HG02943 (cell line): ENCODE measurements around the gene VKORC1L1.
"Not testable (repeated sequence)": the region's sequence is repeated elsewhere in the genome, so short reads cannot be mapped to it uniquely, and the experiment has no call there.

Experiments used
- ATAC-seq: cut with Tn5 transposase; IDR thresholded peaks from one replicate; pipeline ENCODE4 v1.9.1; 2021; ENCODE audit warnings: mild to moderate bottlenecking, low read depth, moderate library complexity; ENCODE audit not compliant: unreplicated experiment

The VKORC1L1 gene

DNA sequence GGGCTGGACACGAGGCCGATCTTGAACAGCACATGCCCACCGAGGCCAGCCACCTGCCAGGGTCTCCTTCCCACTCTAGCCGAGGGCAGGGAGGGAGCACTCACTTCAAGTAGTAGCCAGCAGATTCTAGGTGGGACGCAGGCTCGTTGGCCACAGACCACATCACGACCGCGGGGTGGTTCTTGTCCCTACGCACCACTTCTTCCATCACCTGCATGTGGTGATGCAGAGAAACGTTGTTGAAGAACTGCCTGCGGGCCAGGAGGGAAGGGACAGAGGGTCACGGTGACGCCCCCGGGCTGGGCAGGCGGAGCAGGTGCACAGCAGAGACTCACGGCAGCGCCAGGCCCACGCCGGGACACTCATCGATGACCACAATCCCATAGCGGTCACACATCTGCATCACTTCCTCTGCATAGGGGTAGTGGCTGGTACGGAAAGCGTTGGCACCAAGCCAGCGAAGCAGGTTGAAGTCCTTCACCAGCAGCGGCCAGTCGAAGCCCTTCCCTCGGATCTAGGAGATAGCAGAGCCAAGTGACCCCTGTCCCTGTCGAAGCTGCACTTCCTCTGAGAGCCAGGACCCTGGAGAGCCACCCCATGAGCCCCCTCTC is 101.4 kb downstream of the VKORC1L1 start:
- no peak for ATAC-seq

DNA sequence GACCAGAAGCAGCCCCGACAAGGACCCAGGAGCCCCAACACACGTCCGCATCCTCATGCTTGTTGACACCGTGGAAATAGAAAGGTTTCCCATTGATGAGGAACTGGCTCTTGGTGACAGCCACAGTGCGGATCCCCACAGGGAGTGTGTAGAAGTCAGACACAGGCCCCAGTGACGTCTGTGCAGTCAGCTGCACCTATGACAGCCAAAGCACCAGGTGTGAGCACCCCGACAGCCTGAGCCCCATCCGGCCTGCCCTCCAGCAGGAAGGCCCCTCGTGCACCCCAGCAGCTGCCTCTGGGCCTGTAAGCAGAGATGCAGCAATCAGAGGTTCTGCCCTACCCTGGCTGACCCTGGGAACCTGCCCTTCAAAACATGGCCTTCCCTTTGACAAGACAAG is 102.0 kb downstream of the VKORC1L1 start:
- no peak for ATAC-seq

DNA sequence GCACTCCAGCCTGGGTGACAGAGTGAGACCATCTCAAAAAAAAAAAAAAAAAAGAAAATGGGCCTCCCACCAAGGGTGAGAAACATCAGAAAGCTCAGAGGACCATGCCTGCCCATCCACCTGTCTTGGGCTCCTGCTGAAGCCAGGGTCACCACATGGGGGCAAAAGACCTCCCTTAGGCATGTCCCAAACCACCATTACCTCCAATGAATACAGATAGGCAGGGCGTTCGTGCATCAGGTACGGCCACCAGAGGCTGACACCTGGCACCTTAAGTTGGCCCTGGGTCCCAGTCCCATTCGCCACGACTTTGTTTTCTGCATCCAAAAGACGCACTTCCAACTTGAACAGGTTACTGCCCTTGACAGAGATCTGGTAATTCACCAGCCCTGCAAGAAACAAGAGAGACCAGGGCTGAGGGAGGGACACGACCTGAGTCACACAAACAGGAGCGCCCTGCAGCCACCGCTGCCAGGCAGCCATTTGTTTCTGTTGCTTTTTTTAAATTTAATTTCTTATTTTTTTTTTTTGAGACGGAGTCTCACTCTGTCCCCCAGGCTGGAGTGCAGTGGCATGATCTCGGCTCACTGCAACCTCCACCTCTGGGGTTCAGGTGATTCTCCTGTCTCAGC is 103.1 kb downstream of the VKORC1L1 start:
- ATAC-seq, result no peak

DNA sequence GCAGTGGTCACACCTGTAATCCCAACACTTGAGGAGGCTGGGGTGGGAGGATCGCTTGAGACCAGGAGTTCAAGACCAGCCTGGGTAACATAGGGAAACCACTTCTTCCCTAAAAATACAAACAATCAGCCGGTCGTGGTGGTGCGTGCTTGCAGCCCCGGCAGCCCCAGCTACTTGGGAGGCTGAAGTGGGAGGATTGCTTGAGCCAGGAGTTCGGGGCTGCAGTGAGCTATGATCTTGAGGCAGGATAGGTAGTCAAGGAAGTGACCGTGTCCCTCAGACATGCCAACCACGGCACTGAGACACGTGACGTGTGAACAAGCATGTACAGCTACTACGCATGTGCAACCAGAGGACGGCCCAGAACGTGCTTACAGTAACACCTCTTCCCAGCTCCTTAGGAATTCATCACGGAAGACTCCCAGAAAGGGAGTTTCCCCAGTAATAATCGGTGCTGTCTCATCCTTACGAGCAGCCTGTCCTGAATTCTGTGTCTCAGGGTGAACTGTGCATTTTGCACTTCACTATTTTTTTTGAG is 103.9 kb downstream of the VKORC1L1 start:
- ATAC-seq, result no peak

DNA sequence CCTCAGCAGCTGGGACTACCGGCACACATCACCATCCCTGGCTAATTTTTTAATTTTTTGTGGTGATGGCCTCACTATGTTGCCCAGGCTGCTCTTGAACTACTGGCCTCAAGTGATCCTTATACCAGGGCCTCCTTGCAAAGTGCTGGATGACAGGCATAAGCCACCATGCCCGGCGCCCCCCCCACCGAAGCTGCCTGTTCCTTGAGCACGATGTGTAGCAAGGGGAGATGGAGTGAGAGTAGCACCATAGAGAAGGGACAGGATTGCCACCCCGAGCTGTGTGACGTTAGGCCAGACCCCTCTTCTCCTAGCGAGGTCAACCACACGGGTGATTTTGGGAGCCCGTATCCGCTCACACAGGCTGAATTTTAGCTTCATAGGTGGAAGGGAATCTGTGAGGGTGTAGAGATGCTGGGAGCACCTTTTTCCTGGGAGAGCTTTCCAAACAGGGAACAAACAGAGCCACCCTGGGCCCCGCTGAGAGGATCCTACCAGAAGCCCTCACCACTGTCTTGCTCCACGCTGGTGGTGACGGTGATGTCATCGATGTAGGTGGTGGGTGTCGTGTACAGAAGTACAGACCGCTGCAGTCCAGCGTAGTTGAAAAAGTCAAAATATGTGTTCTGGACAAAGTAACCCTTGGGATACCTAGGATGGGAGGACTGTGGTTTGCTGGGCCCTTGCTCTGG is 106.2 kb downstream of the VKORC1L1 start:
- no peak for ATAC-seq

DNA sequence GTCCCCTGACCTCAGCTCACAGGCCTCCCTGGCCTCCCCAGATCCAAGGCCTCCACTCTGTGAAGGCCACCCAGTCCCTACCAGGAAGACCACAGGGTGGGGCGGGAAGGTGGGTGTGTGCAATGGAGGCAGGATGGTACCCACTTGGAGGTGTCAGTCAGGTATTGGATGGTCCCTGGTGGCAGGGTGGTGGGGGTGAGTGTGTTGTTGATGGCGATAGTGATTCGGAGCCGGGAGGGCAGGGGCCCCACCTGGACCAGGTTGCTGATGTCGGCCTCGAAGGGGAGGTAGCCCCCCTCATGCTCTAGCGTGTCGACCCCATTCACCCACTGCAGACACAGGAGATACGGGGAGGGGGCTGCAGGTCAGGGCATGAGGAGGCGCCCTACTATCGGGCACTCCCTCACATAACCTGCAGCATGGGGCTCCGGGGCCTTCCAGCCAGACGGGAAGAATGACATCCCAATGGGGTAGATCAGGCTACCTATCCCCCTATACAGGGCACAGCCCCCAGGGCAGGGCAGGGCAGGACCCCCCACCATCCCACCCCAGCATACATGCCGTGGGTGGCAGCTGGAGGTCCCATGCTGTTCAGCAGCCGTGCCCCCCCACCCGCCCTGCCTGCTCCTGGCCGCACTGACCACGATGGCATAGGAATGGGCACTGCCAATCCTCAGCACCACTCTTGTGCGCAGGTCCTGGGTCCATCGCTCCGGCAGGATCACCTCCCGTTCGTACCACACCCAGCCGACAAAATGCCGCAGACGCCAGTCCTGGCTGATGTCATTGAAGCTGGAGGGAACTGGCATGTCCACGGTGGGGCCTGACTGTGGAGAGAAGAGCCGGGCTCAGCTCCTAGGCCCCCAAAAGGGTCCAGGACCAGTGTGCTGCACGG is 107.0 kb downstream of the VKORC1L1 start:
- ATAC-seq, result no peak

DNA sequence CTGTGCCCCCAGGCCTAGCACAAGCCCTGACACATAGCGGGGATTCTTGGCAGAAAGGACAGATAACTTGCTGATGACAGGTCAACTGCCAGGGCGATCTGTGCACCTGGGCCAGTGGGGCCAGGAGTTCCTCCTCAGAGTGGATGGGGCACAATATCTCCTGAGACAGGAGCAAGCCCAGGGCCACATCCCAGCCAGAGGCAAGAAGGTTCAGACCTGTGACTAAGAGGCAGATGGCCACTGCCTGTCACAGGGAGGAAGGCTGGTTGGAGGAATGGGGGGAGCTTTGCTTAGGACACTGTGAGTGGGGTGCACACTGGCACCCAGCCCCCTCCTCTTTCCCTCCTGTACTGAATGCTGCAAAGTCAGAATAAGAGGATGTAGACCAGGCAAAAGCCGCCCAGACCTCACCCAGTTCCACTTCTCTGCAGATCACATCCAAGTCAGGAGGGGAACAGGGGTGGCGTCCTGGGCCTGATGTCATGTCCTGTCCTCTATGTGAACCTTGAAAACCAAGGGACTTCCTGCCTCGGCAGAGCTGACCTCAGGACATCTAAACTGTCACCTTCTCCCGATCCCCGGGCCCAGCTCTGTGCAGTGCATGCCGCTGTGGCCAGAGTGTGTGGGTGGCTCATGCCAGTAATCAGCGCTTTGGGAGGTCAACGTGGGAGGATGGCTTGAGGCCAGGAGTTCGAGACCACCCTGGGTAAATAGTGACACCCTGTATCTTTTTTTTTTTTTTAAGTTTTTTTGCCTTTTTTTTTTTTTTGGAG is 107.8 kb downstream of the VKORC1L1 start:
- ATAC-seq, result peak; percentile 62

DNA sequence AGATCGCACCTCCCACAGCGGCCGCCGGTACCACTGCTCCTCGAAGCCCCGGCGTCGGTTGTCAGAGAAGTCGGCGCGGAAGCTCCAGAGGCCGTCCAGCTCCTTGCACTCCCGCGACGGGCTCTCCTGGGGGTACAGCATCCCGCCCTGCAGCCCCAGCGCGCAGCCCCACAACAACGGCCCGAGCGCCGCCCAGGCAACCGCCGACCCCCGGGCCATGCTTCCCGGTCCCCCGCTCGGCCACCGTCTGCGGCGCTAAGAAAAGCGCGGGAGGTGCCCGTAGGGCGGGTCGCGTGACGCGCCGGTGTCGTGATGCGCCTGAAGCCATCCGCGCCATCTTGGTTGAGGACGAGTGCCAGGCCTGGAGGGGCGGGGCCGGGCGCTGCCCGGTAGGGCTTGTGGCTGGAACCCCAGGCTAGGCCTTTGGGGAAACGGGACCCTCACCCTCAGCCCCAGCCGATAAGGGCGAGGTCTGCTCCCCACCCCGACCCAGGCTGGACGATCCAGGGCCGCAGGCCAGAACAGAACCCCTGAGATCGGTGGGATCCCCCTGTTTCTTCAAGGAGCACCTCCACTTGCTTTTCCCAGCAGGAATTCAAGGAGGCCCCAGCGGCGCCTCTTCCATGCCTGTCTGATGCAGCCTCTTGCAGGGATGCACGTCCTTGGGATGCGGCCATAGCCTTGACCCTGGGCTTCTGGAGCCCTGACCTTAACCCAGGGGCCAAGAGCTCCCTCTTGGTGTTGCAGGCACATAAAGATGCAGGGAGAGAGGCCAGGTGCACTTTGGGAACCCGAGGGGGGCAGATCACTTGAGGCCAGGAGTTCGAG is 109.3 kb downstream of the VKORC1L1 start, which contains the start of gene GUSB:
Gene GUSB (minus strand): TSS at position 249 of the 828 bp plus-strand sequence. CDS start 30 bp downstream, at position 219.
- peak; percentile 74 for ATAC-seq

DNA sequence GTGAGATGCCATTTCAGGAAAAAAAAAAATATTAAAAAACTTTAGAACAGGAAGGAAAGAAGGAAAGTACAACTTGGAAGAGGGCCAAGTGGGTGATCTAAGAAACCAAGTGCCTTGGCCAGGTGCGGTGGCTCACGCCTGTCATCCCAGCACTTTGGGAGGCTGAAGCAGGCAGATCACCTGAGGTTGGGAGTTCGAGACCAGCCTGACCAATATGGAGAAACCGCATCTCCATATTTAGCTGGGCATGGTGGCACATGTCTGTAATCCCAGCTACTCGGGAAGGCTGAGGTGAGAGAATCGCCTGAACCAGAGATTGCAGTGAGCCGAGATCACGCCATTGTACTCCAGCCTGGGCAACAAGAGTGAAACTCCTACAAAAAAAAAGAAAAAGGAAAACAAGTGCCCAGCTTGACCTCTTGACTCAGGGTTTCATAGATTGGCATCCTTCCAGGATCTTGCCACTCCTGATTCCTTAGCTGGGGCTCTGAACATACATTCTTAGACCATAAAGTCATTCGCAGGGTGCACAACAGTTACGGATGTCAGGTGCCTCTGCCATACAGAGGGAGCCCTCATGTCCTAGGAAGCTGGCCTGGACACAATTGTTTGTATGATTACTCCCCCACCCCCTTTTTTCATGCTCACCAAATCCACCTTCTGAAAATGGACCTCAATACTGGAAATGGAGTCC is 111.2 kb downstream of the VKORC1L1 start:
- ATAC-seq, result no peak

DNA sequence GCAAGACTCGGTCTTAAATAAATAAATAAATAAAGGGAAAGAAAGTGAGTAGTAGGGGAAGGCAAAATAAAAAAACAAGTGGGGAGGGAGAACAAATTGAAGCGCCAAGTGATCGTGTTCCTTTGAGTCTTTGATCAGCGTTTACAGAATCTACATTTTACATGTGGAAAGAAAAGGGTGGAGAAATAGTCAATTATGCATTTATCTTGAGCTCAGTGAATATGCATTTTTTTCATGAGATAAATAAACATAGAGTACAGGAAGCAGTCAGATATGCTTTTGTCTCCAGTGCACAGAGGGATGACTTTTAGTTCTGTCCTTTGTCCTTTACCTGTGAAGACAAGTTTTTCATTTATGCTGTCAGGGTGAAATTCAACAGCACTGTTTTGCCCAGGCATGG is 115.2 kb downstream of the VKORC1L1 start:
- ATAC-seq, result no peak

DNA sequence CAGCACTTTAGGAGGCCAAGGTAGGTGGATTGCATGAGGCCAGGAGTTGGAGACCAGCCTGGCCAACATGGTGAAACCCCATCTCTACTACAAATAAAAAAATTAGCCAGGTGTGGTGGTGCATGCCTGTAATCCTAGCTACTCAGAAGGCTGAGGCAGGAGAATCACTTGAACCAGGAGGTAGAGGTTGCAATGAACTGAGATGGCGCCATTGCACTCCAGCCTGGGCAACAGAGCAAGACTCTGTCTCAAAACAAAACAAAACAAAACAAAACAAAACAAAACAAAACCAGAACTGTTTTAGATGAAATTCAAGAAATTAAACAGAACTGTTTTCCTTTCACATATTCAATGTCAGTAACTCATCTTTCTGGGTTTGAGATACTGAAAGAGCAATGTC is 115.6 kb downstream of the VKORC1L1 start:
- not testable (repeated sequence) for ATAC-seq

DNA sequence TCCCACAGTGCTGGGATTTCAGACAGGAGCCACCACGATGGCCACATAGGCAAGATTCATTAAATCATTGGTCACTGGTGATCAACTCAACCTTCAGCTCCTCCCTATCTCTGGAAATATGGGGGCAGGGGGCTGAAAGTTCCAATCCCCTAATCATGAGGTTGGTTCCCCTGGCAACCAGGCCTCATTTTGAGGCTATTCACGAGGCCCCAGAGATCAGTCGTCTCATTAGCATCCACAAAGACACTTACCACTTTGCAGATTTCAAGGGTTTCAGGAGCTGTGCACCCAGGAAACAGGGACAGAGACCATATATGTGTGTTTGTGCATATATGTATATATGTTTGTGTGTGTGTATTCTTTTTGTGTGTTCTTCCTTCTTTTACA is 116.8 kb downstream of the VKORC1L1 start:
- ATAC-seq, result no peak

DNA sequence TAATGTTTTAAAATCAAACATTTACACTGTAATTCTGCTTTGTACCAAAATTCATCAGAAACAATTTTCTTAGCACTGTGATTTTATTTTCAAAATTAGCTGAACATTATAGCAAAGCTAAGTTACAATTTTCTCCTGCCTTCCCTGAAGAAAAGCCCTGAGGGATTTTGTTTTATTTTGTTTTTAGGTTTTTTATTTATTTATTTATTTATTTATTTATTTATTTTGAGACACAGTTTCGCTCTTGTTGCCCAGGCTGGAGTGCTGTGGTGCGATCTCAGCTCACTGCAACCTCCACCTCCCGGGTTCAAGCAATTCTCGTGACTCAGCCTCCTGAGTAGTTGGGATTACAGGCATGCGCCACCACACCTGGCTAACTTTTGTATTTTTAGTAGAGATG is 119.0 kb downstream of the VKORC1L1 start:
- not testable (repeated sequence) for ATAC-seq

DNA sequence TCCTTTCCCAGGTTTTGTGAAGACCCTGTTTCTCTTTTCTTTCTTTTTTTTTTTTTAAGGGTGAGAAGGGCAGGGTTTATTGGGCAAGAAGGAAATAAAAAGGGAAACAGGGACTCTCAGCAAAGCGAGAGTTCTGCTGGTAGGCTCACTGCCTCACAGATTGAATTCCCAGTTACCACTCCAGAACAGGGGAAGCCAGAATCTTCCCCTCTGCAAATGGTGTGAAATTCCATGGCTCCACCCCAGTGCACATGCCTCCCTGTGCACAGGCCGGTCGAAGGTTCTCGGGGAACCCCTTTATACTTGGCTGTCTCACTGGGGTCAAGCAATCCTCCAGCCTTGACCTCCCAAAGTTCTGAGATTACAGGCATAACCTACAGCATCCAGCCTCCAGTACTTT is 119.7 kb downstream of the VKORC1L1 start:
- ATAC-seq, result no peak

DNA sequence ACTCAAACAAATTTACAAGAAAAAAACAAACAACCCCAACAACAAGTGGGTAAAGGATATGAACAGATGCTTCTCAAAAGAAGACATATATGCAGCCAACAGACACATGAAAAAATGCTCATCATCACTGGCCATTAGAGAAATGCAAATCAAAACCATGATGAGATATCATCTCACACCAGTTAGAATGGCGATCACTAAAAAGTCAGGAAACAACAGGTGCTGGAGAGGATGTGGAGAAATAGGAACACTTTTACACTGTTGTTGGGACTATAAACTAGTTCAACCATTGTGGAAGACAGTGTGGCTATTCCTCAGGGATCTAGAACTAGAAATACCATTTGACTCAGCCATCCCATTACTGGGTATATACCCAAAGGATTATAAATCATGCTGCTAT is 122.1 kb downstream of the VKORC1L1 start:
- ATAC-seq, result not testable (repeated sequence)

DNA sequence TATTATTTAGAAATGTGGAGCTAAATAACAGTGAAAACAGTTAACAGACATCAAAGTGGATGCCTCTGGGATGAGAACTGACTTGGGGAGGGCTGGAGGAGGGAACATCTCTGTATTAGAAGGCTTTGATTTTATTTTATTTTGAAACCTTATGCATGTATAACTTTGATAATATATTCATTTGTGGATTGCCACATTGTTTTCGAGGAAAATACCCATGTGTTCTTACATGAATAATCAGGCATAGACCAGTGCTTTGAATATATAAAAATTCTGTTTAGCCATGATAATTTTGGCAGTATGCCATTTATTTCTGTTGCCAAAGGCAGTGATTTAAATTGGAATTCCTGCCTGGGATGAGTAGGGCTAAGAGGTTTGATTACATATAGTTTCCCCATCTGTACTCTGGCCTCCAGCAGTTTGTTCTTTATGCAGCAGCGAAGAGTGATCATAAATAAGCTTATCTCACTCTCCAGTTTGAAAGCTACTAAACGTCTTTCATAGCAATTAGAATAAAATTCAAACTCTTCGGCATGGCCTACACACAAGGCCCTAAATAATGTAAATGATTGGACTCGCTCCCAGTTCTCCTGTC is 128.0 kb downstream of the VKORC1L1 start:
- not testable (repeated sequence) for ATAC-seq

DNA sequence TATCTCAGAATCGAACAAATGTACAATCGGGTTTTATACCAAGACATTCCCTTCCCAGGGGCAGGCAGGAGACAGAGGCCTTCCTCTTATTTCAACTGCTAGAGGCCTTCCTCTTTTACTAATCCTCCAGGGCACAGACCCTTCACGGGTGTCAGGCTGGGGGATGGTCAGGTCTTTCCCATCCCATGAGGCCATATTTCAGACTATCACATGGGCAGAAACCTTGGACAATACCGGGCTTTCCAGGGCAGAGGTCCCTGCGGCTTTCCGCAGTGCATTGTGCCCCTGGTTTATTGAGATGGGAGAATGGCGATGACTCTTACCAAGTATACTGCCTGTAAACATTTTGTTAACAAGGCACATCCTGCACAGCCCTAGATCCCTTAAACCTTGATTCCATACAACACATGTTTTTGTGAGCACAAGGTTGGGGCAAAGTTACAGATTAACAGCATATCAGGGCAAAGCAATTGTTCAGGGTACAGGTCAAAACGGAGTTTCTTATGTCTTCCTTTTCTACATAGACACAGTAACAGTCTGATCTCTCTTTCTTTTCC is 132.3 kb downstream of the VKORC1L1 start:
- ATAC-seq, result not testable (repeated sequence)

DNA sequence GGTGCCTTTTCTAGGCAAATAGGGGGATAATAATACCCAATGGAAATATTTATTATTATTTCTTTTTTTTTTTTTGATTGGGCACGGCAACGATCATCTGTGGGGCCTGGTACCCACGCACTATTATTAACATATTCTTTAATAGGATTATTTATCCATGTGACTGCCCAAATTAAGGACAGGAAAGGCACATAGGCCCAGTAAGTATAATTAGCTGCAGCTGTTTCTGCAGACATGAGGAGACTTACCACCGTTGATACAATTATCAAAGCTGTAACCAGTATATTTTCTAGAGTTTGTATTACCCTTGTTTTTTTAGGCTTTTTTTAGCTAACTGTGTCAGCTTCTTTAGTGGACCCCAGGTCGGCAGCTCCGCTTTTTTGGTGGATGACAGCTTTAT is 134.4 kb downstream of the VKORC1L1 start:
- no peak for ATAC-seq
